K562 (cell line): ENCODE results near the gene CEBPB. TPM values are rescaled to one million over a fixed set of nuclear protein-coding genes. Genes with fewer than 3 reads are reported as not detected.

Experiments
- ATF3 ChIP-seq, 2 experiments: fragments of 450-650 bp in 1 of 2; sonication (generic) in 1 of 2; formaldehyde crosslinking in 1 of 2; IDR thresholded peaks in 1 of 2; conservative IDR thresholded peaks in 1 of 2; 2 replicates each; pipeline versions ENCODE4 v1.6.1 to v1.8.1; 2016 to 2023; ENCODE audit warnings: mild to moderate bottlenecking in 2 of 2, moderate library complexity in 2 of 2, inconsistent platforms in 1 of 2, missing genetic modification reagents in 1 of 2
- ATF7 ChIP-seq: fragments of 450-650 bp; IDR thresholded peaks from 2 replicates; pipeline ENCODE4 v1.7.1; 2014; ENCODE audit warnings: mild to moderate bottlenecking, moderate library complexity
- BRCA1 ChIP-seq, 2 experiments: fragments of 450-650 bp in 1 of 2; sonication (generic) in 1 of 2; formaldehyde crosslinking in 1 of 2; IDR thresholded peaks; 2 replicates each; pipeline versions ENCODE4 v1.5.0 to v1.6.1; 2017 to 2020; ENCODE audit warnings: mild to moderate bottlenecking in 1 of 2, missing genetic modification reagents in 1 of 2
- MTA1 ChIP-seq: fragments of 450-650 bp; IDR thresholded peaks from 2 replicates; pipeline ENCODE4 v1.6.1; 2017; ENCODE audit warnings: borderline replicate concordance
- SRSF7 ChIP-seq: fragments of 200-400 bp; formaldehyde crosslinking; optimal IDR thresholded peaks from 2 replicates; pipeline ENCODE3; 2017; ENCODE audit warnings: mild to moderate bottlenecking, low read depth, low read length
- ZKSCAN3 ChIP-seq: fragments of 250-450 bp; sonication (Bioruptor Pico); IDR thresholded peaks from 2 replicates; pipeline ENCODE4 v1.4.0; 2020
- polyA plus RNA-seq, 8 experiments: library from polyadenylated mRNA; depleted of rRNA in 4 of 8; stranded (reverse) in 5 of 8; unstranded in 3 of 8; fragments of >200 nt; fragmentation: Nextera tagmentation in 2 of 8; fragmentation: Illumina TruSeq in 1 of 8; extraction: Ambion mirVana in 2 of 8; extraction: Trizol in 1 of 8; gene quantifications; 2 replicates each; pipeline versions ENCODE4 v1.2.1 to v1.2.3, GENCODE V29; 2011 to 2014; ENCODE audit warnings: inconsistent platforms in 1 of 8, missing spikeins in 1 of 8
- total RNA-seq, 7 experiments: library from RNA; depleted of rRNA in 6 of 7; stranded (reverse); fragments of >200 nt in 6 of 7; fragmentation: Illumina TruSeq in 2 of 7; extraction: Trizol in 2 of 7; gene quantifications; 2 replicates each; pipeline versions ENCODE4 v1.2.1 to v1.2.3, GENCODE V29; 2011 to 2021; ENCODE audit warnings: low replicate concordance in 1 of 7
- TF ChIP-seq, protein P1 (sequence below), 2 experiments: fragments of 450-650 bp in 1 of 2; sonication (generic) in 1 of 2; formaldehyde crosslinking; conservative IDR thresholded peaks; 2 replicates each; pipeline versions ENCODE4 v1.4.0 to v1.8.1; 2020 to 2022; ENCODE audit warnings: mild to moderate bottlenecking in 1 of 2, missing genetic modification reagents in 1 of 2
- TF ChIP-seq, protein P2 (sequence below): IDR thresholded peaks from 3 replicates; pipeline ENCODE4 v1.6.1; 2011; ENCODE audit warnings: borderline replicate concordance, mild to moderate bottlenecking, moderate library complexity; ENCODE audit not compliant: insufficient read length; ENCODE audit errors: extremely low read depth

The CEBPB gene
- total and polyA plus RNA-seq, 9 of the 15 experiments (the other 6 are each of a cell fraction or from before 2014, with no cell fraction given) = 1.2 to 72.6 (median 7.8) TPM

DNA sequence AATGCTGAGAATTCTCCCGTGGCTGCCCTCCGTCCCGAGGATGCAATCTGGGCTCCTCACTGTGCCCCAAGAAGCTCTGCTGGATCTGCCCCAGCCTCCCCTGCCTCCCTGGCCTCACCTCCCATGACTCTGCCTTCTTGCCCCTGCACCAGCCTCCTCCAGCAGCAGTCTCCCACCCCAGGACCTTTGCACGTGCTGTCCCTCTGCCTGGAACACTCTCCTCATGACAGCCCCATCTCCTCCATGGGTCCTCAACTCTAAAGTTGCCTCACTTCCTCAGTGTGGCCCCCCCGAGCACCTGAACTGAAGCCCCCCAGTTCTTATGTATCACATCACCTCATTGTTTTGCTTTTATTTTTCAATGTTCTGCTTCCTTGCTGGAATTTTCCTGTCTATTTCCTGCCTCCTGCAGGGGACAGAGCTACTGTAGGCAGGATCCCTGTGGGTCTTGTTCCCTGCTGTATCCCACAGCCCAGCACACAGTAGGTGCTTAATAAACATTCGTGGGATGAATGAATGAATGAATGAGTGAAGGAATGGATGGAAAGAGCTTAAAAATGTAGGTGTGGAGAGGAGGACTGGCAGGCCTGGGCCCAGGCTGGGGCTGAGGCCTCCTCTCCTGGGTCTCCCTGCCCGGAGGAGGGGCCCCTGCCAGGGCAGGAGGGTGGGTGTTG, 42.2 kb downstream of the CEBPB start (continued):
- no peak for TF ChIP-seq SRSF7
- TF ChIP-seq ATF7 = no peak
- TF ChIP-seq, protein P1, sequence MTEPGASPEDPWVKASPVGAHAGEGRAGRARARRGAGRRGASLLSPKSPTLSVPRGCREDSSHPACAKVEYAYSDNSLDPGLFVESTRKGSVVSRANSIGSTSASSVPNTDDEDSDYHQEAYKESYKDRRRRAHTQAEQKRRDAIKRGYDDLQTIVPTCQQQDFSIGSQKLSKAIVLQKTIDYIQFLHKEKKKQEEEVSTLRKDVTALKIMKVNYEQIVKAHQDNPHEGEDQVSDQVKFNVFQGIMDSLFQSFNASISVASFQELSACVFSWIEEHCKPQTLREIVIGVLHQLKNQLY (CRISPR knock-in tag; conservative IDR thresholded peaks at IDR 0.05) = no peak
- no peak for TF ChIP-seq ZKSCAN3
- no peak for TF ChIP-seq ATF3 (IDR thresholded peaks at IDR 0.05)
- no peak for TF ChIP-seq ATF3 (CRISPR knock-in tag; conservative IDR thresholded peaks at IDR 0.05)
- TF ChIP-seq, protein P2, sequence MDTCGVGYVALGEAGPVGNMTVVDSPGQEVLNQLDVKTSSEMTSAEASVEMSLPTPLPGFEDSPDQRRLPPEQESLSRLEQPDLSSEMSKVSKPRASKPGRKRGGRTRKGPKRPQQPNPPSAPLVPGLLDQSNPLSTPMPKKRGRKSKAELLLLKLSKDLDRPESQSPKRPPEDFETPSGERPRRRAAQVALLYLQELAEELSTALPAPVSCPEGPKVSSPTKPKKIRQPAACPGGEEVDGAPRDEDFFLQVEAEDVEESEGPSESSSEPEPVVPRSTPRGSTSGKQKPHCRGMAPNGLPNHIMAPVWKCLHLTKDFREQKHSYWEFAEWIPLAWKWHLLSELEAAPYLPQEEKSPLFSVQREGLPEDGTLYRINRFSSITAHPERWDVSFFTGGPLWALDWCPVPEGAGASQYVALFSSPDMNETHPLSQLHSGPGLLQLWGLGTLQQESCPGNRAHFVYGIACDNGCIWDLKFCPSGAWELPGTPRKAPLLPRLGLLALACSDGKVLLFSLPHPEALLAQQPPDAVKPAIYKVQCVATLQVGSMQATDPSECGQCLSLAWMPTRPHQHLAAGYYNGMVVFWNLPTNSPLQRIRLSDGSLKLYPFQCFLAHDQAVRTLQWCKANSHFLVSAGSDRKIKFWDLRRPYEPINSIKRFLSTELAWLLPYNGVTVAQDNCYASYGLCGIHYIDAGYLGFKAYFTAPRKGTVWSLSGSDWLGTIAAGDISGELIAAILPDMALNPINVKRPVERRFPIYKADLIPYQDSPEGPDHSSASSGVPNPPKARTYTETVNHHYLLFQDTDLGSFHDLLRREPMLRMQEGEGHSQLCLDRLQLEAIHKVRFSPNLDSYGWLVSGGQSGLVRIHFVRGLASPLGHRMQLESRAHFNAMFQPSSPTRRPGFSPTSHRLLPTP = no peak
- no peak for TF ChIP-seq BRCA1 (IDR thresholded peaks at IDR 0.05)
- TF ChIP-seq BRCA1 (CRISPR knock-in tag; IDR thresholded peaks at IDR 0.05) = no peak
- no peak for TF ChIP-seq MTA1
